HepG2 (cell line): ENCODE measurements around the gene LRRC8D. TPM values are rescaled to one million over a fixed set of nuclear protein-coding genes. Genes with fewer than 3 reads are reported as not detected.
A peak's percentile ranks its signal among the peaks of the same experiment; 100 is the strongest.

Source experiments
- CHD2 ChIP-seq: IDR thresholded peaks from 2 replicates; pipeline ENCODE4 v1.6.1; 2011; ENCODE audit warnings: low read depth, low read length, improper control_type of control experiment
- CREB1 ChIP-seq, 2 experiments: fragments of 450-650 bp in 1 of 2; IDR thresholded peaks; 2 replicates each; pipeline ENCODE4 v1.6.1; 2016 to 2017; ENCODE audit warnings: control low read depth in 1 of 2, mild to moderate bottlenecking in 1 of 2, missing compliant biosample characterization in 1 of 2, missing genetic modification characterization in 1 of 2
- FOXA3 ChIP-seq: IDR thresholded peaks from 2 replicates; pipeline ENCODE4 v1.6.1; 2016; ENCODE audit warnings: missing genetic modification reagents, missing compliant biosample characterization
- GTF3A ChIP-seq: sonication (generic); formaldehyde crosslinking; conservative IDR thresholded peaks from 2 replicates; pipeline ENCODE4 v1.4.0; 2020; ENCODE audit warnings: mild to moderate bottlenecking, missing genetic modification reagents
- HNF4G ChIP-seq, 2 experiments: sonication (generic) in 1 of 2; formaldehyde crosslinking in 1 of 2; IDR thresholded peaks; 2 replicates each; pipeline versions ENCODE4 v1.4.0 to v1.6.1; 2011 to 2020; ENCODE audit warnings: borderline replicate concordance in 2 of 2, low read depth in 2 of 2, mild to moderate bottlenecking in 2 of 2, low read length in 1 of 2, missing genetic modification reagents in 1 of 2, moderate library complexity in 1 of 2
- HOXD1 ChIP-seq: sonication (generic); formaldehyde crosslinking; IDR thresholded peaks from 2 replicates; pipeline ENCODE4 v1.5.0; 2020; ENCODE audit warnings: missing genetic modification reagents
- NKX3-1 ChIP-seq: sonication (generic); formaldehyde crosslinking; IDR thresholded peaks from 2 replicates; pipeline ENCODE4 v1.5.0; 2020; ENCODE audit warnings: missing genetic modification reagents
- NR2F6 ChIP-seq, 2 experiments: IDR thresholded peaks; 2 replicates each; pipeline ENCODE4 v1.6.1; 2016; ENCODE audit warnings: antibody characterized with exemption in 1 of 2, mild to moderate bottlenecking in 1 of 2
- PAXIP1 ChIP-seq: sonication (generic); formaldehyde crosslinking; conservative IDR thresholded peaks from 2 replicates; pipeline ENCODE4 v1.4.0; 2020; ENCODE audit warnings: mild to moderate bottlenecking, missing genetic modification reagents, moderate library complexity
- RBM39 ChIP-seq: fragments of 200-400 bp; formaldehyde crosslinking; IDR thresholded peaks from one replicate; pipeline ENCODE4 v1.6.1; 2018; ENCODE audit warnings: antibody characterized with exemption, mild to moderate bottlenecking, low read depth, low read length; ENCODE audit not compliant: poor library complexity, severe bottlenecking
- SAFB2 ChIP-seq: sonication (generic); formaldehyde crosslinking; IDR thresholded peaks from 2 replicates; pipeline ENCODE4 v1.5.1; 2020; ENCODE audit warnings: missing genetic modification reagents, low read depth, mild to moderate bottlenecking, borderline replicate concordance
- SKIL ChIP-seq: sonication (generic); formaldehyde crosslinking; IDR thresholded peaks from 2 replicates; pipeline ENCODE4 v1.8.0; 2022; ENCODE audit warnings: missing genetic modification reagents, mild to moderate bottlenecking, moderate library complexity, borderline replicate concordance
- SOX5 ChIP-seq: IDR thresholded peaks from 2 replicates; pipeline ENCODE4 v1.6.1; 2016; ENCODE audit warnings: borderline replicate concordance
- SOX6 ChIP-seq, 2 experiments: fragments of 450-650 bp in 1 of 2; sonication (generic) in 1 of 2; formaldehyde crosslinking in 1 of 2; IDR thresholded peaks; 2 replicates each; pipeline versions ENCODE4 v1.4.0 to v1.6.1; 2017 to 2020; ENCODE audit warnings: antibody characterized with exemption in 1 of 2, mild to moderate bottlenecking in 1 of 2, missing genetic modification reagents in 1 of 2
- SRSF4 ChIP-seq: fragments of 200-400 bp; formaldehyde crosslinking; IDR thresholded peaks from one replicate; pipeline ENCODE4 v1.6.1; 2018; ENCODE audit warnings: mild to moderate bottlenecking, low read depth, low read length, moderate library complexity; ENCODE audit not compliant: poor library complexity, severe bottlenecking
- TEF ChIP-seq: sonication (generic); formaldehyde crosslinking; IDR thresholded peaks from 2 replicates; pipeline ENCODE4 v1.5.0; 2020; ENCODE audit warnings: missing genetic modification reagents
- ZNF264 ChIP-seq: sonication (generic); formaldehyde crosslinking; IDR thresholded peaks from 2 replicates; pipeline ENCODE4 v1.4.0; 2020; ENCODE audit warnings: missing genetic modification reagents
- ZNF530 ChIP-seq: sonication (generic); formaldehyde crosslinking; IDR thresholded peaks from 2 replicates; pipeline ENCODE4 v1.5.0; 2020; ENCODE audit warnings: low read depth, mild to moderate bottlenecking, missing genetic modification reagents
- ZNF775 ChIP-seq: sonication (generic); formaldehyde crosslinking; IDR thresholded peaks from 2 replicates; pipeline ENCODE4 v1.4.0; 2020; ENCODE audit warnings: missing genetic modification reagents, mild to moderate bottlenecking, moderate library complexity, borderline replicate concordance
- polyA plus RNA-seq, 8 experiments: library from polyadenylated mRNA; depleted of rRNA in 3 of 8; stranded (reverse) in 7 of 8; unstranded in 1 of 8; fragments of >200 nt; fragmentation: Illumina TruSeq in 4 of 8; extraction: Trizol in 4 of 8; gene quantifications; 2 replicates each; pipeline versions ENCODE4 v1.2.1 to v1.2.3, GENCODE V29; 2011 to 2016; ENCODE audit warnings: low read depth in 4 of 8, missing spikeins in 1 of 8, mixed read lengths in 1 of 8; ENCODE audit not compliant: insufficient read depth in 1 of 8
- total RNA-seq, 5 experiments: library from RNA; depleted of rRNA; stranded (reverse); fragments of >200 nt; fragmentation: Illumina TruSeq; extraction: Trizol; gene quantifications; 2 replicates each; pipeline ENCODE4 v1.2.3, GENCODE V29; 2016; ENCODE audit warnings: low read depth in 1 of 5

LRRC8D gene
- total and polyA plus RNA-seq, 2 of the 13 experiments (the other 11 are each of a cell fraction or from before 2014, with no cell fraction given) = 29.9 to 45.5 TPM

- TF ChIP-seq NKX3-1 (CRISPR knock-in tag) = no peak
- TF ChIP-seq CREB1 (IDR thresholded peaks at IDR 0.05) = no peak
- TF ChIP-seq CREB1 (CRISPR knock-in tag; IDR thresholded peaks at IDR 0.05) = peak; percentile 76
- peak; percentile 76 for TF ChIP-seq FOXA3 (CRISPR knock-in tag)
- TF ChIP-seq GTF3A (CRISPR knock-in tag) = no peak
- TF ChIP-seq ZNF775 (CRISPR knock-in tag) = no peak
- TF ChIP-seq SAFB2 (CRISPR knock-in tag) = no peak
- no peak for TF ChIP-seq HNF4G (IDR thresholded peaks at IDR 0.05; ENCODE audit: borderline replicate concordance, low read depth, low read length)
- TF ChIP-seq HNF4G (CRISPR knock-in tag; IDR thresholded peaks at IDR 0.05; ENCODE audit: borderline replicate concordance, low read depth) = no peak
- no peak for TF ChIP-seq ZNF530 (CRISPR knock-in tag)
- peak; percentile 91 for TF ChIP-seq NR2F6 (IDR thresholded peaks at IDR 0.05)
- peak; percentile 66; the same call in 1 of the 2 replicates for TF ChIP-seq NR2F6 (CRISPR knock-in tag; IDR thresholded peaks at IDR 0.05)
- peak; percentile 64 for TF ChIP-seq PAXIP1
- TF ChIP-seq RBM39 = no peak
- TF ChIP-seq SOX5 = peak; percentile 79; the same call in 1 of the 2 replicates
- no peak for TF ChIP-seq SRSF4
- 0 out of 2 replicates have a peak, but pooled peaks have one; percentile 41 for TF ChIP-seq HOXD1 (CRISPR knock-in tag)
- peak; percentile 62; the same call in 1 of the 2 replicates for TF ChIP-seq SKIL (CRISPR knock-in tag)
- no peak for TF ChIP-seq SOX6 (IDR thresholded peaks at IDR 0.05)
- peak; percentile 82 for TF ChIP-seq SOX6 (CRISPR knock-in tag; IDR thresholded peaks at IDR 0.05)
- no peak for TF ChIP-seq CHD2
- 0 out of 2 replicates have a peak, but pooled peaks have one; percentile 41 for TF ChIP-seq TEF (CRISPR knock-in tag)
- TF ChIP-seq ZNF264 (CRISPR knock-in tag) = 0 out of 2 replicates have a peak, but pooled peaks have one; percentile 16
These were observed 50.2 kb downstream of the LRRC8D start (continued) for GRCh38 chr1:89870998-89871397.
